ENCODE measurements around the gene HS6ST2.
A peak's percentile ranks its signal among the peaks of the same experiment; 100 is the strongest.

HS6ST2 gene

DNA sequence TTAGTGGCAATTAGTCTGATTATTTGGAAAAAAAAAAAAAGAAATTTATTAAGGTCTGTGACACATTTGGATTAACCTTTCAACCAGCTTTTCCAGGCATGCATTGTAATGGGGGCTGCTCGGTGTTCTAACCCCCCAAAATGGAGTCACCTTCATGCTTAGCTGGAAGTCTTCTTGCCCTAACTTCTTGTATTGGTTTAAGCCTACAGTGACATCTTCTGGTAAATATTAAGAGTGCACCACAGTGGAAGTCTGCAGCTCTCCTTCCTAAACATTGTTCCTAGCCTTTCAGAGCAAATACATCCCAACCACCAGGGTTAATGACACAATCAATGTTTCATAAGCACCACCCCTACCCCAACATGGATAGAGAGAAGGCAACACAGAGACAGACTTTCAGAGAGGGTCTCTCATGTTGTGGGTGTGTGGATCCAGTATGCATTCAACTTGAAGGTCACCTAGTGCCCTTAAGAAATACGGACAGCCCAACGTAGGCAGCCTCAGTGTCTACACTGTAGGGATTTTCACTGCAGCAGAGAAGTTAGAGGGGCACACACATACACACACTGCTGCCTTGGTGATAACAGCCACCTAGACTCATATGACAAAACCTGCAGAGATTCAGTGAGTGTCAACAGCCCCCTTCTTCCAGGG is 326.7 kb downstream of the HS6ST2 start:
- TF ChIP-seq, protein P1, sequence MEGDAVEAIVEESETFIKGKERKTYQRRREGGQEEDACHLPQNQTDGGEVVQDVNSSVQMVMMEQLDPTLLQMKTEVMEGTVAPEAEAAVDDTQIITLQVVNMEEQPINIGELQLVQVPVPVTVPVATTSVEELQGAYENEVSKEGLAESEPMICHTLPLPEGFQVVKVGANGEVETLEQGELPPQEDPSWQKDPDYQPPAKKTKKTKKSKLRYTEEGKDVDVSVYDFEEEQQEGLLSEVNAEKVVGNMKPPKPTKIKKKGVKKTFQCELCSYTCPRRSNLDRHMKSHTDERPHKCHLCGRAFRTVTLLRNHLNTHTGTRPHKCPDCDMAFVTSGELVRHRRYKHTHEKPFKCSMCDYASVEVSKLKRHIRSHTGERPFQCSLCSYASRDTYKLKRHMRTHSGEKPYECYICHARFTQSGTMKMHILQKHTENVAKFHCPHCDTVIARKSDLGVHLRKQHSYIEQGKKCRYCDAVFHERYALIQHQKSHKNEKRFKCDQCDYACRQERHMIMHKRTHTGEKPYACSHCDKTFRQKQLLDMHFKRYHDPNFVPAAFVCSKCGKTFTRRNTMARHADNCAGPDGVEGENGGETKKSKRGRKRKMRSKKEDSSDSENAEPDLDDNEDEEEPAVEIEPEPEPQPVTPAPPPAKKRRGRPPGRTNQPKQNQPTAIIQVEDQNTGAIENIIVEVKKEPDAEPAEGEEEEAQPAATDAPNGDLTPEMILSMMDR (IDR thresholded peaks at IDR 0.05; ENCODE audit: control insufficient read depth, insufficient read depth, low read depth, low read length, missing control alignments) = peak; percentile 65

DNA sequence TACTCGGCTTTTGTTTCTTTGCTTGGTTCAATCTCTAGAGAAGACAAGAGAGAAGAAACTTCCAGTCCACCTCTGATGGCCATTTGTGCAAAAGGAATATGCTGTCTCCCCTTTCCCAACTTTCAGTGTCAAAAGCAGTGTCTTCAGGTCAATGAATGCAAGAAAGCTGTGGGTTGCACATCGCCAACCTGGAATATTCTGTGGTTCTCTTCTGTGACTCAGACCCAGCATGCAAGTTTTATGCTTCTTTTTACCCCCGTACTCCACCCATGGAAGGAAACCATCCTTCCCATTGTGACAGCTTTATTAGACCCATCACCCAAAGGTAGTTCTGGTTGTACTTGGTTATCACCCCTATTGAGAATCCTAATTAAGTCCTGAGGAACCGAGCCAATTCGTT is 334.0 kb downstream of the HS6ST2 start:
- DNase-seq (ENCODE audit: low read depth) = no peak
- H3K4me3 ChIP-seq (ENCODE audit: control insufficient read depth, low read depth, low read length) = no peak overlapping the region
- TF ChIP-seq, protein P1 (IDR thresholded peaks at IDR 0.05; ENCODE audit: control insufficient read depth, insufficient read depth, low read depth, low read length, missing control alignments) = no peak

More for the DNA sequence above, 326.7 kb downstream of the HS6ST2 start:
- DNase-seq (ENCODE audit: low read depth) = peak; percentile 11
- no peak overlapping the region for H3K4me3 ChIP-seq (ENCODE audit: control insufficient read depth, low read depth, low read length)

DNA sequence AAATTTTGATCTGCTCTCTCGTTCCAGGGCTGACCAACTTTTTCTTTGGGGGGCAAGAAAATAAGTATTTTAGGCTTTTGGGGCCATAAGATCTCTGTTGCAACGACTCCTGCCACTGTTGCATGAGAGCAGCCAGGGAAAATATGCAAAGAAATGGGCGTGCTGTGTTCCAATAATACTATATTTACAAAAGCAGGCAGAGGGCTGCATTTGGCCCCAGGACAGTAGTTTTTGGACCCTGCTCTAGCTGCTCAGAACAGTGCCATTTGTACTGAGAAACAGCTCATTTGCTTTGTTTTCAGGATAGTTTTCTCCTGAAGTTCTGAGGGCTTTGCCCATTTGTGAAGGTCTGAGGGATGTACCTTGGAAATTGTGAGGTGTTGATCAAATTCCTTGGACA is 334.5 kb downstream of the HS6ST2 start:
- DNase-seq (ENCODE audit: low read depth) = no peak
- H3K4me3 ChIP-seq (ENCODE audit: control insufficient read depth, low read depth, low read length) = no peak overlapping the region
- TF ChIP-seq, protein P1 (IDR thresholded peaks at IDR 0.05; ENCODE audit: control insufficient read depth, insufficient read depth, low read depth, low read length, missing control alignments) = no peak

DNA sequence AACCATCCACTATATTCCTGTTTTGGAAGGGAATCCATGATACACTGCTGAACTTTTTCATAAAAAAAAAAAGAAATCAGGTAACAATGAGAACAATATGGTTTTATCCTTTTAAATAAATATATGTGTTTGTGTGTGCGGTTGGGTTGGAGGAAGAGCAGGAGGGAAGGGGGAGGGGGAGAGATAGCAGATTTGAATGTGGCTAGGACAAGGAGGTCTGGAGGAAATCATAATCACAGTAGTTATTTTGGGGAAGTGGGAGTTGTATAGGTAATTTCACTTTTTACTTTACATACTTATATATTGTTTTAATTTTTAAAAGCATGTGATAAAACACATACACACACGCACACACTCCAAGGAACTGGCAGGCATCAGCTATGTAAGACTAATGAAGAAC is 335.1 kb downstream of the HS6ST2 start:
- no peak overlapping the region for H3K4me3 ChIP-seq (ENCODE audit: control insufficient read depth, low read depth, low read length)
- no peak for DNase-seq (ENCODE audit: low read depth)
- TF ChIP-seq, protein P1 (IDR thresholded peaks at IDR 0.05; ENCODE audit: control insufficient read depth, insufficient read depth, low read depth, low read length, missing control alignments) = no peak

DNA sequence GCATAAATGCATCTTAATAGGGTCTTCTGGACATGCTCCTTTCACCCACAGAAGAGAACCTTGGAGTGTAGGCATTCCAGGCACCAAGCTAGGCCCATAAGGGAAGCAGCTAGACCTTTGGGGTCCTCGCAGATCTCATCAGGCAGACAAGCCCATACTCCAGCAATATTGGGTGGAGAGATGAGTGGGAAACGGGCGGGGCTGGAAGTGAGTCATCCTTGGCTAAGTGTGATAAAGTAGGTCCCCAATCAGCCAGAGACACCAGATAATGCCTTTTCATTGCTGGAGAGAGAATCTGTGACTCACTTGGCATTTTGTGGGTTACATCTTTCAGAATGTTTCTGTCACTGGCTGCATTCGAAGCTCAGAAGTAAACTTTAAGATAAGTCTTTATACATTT is 336.3 kb downstream of the HS6ST2 start:
- H3K4me3 ChIP-seq (ENCODE audit: control insufficient read depth, low read depth, low read length) = no peak overlapping the region
- DNase-seq (ENCODE audit: low read depth) = no peak
- TF ChIP-seq, protein P1 (IDR thresholded peaks at IDR 0.05; ENCODE audit: control insufficient read depth, insufficient read depth, low read depth, low read length, missing control alignments) = no peak

DNA sequence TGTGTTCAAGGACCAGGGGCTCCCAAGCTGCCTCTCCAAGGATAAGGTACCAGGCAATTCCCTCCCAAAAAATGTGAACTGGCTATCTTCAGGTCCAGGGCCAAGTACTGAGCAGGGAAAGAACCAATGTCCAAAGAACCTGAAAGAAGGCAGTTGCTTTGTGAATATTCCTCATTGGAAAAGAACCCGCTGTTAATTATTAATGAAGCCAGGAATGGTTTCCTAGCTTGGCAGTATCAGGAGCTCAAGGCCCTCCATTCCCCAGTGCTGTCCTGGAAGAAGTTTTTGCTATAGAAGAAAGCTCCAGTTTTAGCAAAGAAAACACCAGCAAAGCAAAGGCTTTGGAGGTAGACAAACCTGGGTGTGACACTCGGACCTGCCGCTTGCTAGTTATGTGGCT is 339.6 kb downstream of the HS6ST2 start:
- no peak overlapping the region for H3K4me3 ChIP-seq (ENCODE audit: control insufficient read depth, low read depth, low read length)
- TF ChIP-seq, protein P1 (IDR thresholded peaks at IDR 0.05; ENCODE audit: control insufficient read depth, insufficient read depth, low read depth, low read length, missing control alignments) = no peak
- no peak for DNase-seq (ENCODE audit: low read depth)
